GM21529 (cell line): ENCODE measurements around the gene CCDC171.
"Not testable (repeated sequence)": the region's sequence is repeated elsewhere in the genome, so short reads cannot be mapped to it uniquely, and the experiment has no call there.

Experiments used
- ATAC-seq: cut with Tn5 transposase; IDR thresholded peaks from one replicate; pipeline ENCODE4 v1.9.1; 2021; ENCODE audit not compliant: unreplicated experiment

Gene CCDC171

GRCh38 chr9:15553528-15553898 lies 670 bp downstream of the CCDC171 start:
- ATAC-seq: peak; percentile 25

DNA sequence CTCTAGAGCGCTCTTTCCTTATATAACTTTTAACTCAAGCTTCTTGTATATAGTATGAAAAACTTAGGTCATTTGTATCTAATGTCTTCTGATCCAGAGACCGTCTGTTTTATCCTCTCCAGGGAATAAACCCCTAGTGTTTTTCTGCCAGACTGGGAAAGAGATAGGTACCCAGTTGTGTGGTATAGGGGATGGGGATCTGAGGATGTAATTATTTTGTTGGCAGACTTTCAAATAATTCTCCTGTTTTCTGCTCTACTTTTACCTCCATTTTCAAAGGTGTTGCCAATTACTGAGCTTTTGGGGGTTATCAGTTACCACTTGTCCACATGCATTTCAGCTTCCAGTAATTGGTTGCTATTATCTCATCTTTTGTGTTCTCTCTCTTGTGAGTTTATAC lies 17.9 kb downstream of the CCDC171 start:
- ATAC-seq: no peak

DNA sequence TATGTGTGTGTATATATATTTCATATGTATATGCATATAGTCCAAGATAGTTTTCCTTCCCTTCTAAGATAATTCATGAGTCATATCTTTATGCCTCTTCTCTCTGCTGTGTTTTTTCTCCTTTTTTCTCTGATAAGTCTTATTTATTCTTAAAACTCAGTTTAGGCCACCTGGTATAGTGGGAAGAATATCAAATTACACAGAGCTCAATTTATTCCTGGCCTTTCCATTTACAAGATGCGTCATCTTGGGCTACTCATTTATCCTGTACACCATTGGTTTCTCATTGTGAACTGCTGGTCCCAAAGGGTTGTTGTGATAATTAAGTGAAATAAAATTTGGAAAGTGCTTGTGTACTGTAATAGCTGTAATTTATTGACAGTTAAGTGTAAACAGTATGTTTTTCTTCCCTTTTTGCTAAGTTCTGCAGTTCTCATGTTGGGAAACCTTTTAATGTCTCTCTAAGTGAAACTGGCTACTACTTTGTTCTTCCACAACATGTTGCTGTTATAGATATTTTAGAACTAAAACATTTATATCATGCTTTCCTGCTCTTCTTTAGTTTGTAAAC lies 19.4 kb downstream of the CCDC171 start:
- no peak for ATAC-seq

DNA sequence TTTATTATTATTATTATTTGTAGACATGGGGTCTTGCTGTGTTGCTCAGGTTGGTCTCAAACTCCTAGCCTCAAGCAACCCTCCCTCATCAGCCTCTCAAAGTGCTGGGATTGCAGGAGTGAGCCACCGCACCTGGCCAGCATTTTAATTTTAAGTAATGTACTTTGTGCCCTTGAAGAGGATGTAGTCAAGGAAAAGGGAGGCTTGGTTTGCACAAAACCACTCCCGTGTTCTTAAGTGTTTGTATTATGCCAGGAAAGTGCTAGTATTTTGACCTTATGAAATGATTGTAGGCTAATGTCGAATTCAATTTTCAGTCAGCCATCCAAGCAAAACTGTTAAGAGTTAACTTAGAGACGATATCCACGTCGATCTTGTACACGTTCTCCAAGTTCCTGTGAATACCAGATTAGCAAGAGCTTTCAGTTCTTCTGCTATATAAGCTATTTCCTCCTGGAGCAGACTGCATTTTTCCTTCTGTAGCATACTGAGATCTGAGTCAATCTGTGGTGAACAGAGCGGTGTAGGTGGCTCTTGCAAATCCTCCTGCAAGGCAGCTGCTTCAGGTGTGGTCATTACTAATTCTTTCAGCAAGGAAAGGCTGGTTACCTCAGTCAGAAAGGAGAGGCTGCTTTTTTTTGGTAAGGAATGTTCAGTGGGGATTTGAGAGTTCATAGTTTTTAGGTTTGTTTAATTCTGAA lies 23.7 kb downstream of the CCDC171 start:
- ATAC-seq: no peak

DNA sequence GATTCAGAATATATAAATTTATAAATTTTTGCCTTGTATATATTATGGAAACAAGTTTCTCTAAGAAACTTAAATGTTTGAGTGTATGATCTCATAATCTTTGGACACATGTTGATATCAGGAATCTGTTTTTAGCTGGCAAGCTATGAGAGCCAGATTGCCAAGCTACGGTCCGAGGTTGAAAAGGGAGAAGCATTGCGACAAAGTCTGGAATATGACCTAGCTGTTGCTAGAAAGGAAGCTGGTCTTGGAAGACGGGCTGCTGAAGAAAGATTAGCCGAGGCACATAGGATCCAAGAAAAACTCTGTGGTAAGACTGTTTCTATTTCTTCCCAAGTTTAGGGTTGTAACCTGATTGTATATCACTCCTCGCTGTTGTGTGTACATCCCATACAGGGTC lies 25.9 kb downstream of the CCDC171 start:
- no peak for ATAC-seq

- no peak for ATAC-seq
Measured at GRCh38 chr9:15584379-15584778, 31.5 kb downstream of the CCDC171 start.

DNA sequence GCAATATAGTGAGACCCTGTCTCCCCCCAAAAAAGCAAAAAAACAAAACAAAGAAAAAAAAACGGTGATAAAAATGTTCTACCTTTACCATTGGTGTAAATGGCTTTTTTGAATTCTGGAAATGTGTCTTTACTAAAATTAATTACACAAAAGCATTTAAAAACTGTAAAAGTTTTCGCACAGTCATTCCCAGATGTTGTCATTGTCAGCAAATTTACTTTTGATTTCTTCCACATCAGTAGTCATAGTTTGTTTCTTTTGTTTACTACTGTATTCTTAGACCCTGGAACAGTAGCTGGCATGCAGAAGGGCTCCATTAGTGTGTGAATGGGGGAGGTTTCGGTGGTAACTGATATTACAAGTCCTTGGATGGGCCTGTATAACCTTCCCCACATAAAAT lies 39.5 kb downstream of the CCDC171 start:
- ATAC-seq: no peak

DNA sequence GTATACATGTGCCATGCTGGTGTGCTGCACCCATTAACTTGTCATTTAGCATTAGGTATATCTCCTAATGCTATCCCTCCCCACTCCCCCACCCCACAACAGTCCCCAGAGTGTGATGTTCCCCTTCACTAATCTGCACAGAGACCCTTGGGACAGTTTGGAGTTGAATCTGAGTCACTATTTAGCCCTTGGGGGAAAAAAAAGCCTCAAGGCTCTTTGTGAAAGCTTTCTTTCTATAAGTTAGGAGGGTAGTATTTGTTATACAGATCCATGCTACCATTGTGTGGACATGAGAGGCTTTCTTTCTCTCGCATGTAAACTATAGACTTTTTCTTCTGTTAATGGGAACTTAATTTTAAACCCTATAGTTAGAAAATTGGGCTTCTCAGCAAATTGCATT lies 40.1 kb downstream of the CCDC171 start:
- not testable (repeated sequence) for ATAC-seq

DNA sequence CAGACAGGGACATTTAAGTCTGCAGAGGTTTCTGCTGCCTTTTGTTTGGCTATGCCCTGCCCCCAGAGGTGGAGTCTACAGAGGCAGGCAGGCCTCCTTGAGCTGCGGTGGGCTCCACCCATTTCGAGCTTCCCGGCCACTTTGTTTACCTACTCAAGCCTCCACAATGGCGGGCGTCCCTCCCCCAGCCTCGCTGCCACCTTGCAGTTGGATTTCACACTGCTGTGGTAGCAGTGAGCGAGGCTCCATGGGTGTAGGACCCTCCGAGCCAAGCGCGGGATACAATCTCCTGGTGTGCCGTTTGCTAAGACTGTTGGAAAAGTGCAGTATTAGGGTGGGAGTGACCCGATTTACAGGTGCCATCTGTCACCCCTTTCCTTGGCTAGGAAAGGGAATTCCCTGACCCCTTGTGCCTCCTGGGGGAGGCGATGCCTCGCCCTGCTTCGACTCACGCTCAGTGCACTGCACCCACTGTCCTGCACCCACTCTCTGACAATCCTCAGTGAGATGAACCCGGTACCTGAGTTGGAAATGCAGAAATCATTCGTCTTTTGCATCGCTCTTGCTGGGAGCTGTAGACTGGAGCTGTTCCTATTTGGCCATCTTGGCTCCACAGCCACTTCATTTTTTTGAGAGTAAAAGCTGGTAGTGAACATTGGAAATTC lies 48.0 kb downstream of the CCDC171 start:
- not testable (repeated sequence) for ATAC-seq

DNA sequence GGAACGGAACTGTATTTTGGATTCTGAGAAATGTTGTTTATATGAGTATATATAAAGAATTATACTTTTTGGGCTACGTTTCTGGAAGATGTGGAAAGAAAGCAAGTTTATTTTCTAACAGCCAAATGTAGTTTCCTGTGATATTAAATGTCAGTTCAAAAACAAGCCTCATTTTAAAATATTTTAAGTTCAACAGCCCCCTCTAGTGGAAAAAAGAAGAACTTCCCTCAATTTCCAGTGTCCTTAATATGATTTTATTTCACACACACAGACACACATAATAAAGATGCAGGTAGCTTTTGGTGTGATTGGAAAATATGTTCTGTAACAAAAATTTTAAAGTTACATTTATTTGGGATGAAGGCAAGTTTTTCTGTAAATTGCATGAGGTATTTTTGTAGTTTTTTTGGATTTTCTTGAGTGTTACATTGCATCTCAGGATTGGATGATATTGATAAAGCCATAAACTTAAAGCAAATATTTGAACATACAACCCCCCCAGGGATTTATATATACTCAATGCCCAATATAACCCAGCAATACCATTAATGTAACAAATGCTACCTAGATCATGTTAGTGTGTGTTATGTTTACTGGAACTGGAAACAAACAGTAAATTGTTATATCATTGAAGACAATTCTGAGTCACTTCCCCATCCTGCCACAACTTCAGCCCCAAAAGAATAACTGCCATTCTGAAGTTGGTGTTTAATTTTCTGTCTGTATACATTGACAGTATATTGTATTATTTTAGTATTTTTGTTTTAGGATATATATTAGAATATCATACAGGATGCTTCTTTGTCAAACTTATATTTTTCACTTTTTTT lies 54.0 kb downstream of the CCDC171 start:
- ATAC-seq: peak; percentile 73

DNA sequence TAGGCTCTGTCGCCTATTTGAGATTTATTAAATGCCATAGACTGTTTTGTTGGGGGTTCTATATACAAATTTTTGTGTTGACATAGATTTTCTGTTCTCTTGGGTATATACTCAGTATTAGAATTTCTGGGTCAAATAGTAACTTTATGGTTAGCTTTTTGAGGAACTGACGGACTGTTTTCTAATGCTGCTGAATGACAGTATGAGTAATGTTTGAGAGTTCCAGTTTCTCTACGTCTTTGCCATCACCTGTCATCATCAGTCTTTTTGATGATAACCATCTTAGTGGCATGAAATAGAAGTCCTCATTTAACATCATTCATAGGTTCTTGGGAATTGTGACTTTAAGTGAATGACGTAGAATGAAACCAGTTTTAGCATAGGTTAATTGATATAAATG lies 60.1 kb downstream of the CCDC171 start:
- no peak for ATAC-seq

DNA sequence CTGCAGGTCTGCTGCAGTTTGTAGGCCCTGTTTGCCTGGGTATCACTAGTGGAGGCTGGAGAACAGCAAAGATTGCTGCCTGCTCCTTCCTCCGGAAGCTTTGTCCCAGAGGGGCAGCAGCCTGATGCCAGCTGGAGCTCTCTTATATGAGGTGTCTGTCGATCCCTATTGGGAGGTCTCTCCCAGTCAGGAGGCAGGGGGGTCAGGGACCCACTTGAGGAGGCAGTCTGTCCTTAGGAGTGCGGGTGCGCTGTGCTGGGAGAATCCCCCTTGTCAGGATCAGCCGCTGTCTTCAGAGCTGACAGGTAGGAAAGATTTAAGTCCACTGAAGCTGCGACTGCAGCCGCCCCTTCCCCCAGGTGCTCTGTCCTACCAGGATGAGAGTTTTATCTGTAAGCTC lies 64.9 kb downstream of the CCDC171 start:
- no peak for ATAC-seq

- no peak for ATAC-seq
Measured at GRCh38 chr9:15618540-15619331, 65.9 kb downstream of the CCDC171 start.

GRCh38 chr9:15622318-15622971 lies 69.6 kb downstream of the CCDC171 start:
- no peak for ATAC-seq

DNA sequence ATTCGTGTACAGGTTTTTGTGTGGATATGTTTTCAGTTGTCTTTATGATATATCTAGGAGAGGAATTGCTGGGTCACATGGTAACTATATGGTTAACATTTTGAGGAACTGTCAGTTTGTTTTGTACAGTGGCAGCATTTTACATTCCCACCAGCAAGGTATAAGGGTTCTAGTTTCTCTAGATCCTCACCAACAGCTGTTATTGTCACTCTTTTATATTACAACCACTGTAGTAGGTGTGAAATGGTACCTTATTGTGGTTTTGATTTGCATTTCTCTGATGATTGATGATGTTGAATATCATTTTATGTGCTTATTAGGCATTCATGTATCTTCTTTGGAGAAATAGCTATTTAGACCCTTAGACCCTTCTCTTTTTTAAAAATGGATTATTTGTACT lies 82.9 kb downstream of the CCDC171 start:
- ATAC-seq: no peak

- no peak for ATAC-seq
Measured at GRCh38 chr9:15640121-15640520, 87.3 kb downstream of the CCDC171 start.

- ATAC-seq: no peak
Measured at GRCh38 chr9:15641291-15641690, 88.4 kb downstream of the CCDC171 start.

DNA sequence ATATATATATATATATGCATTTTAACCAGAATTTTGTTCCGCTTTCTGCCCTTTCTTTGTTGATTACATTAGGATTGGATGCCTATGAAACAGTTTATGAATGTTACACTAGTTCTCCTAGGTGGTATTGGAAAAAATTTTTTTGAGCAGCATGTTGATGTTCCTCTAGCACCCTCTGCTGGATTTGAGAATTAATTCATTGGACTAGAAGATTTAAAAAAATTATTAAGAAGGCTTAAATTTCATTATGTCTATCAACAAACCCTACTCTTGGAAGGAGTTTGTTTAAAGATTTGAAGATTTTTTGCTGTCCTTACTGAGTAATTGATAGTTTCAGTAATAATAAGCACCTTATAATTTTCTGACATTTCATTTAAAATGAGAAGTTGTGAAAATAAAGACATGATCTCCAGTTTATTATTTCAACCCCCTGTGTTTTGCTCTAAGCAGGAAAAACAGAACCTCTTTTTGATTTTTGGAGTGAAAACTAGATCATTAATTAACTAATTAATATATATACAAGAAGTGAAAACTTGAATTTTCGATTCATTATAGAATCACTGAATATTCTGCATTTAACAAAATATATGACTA lies 89.6 kb downstream of the CCDC171 start:
- ATAC-seq: peak; percentile 47

DNA sequence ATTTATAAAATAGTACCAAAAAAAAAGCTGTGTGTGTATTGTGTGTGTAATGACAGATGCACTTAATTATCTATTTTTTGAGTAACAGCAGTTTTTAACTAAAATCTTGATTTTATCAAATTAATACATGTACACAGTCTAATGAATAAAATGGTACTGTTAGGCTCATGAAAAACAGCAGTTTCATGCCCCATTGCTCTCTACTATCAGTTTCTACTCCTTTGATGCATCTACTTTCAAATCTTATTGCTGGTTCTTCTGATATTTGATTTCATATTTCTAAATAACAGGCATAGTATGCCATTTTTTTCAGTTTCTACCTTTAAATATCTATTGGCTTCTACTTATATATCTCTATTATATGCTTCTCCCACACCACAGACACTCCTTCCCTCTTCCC lies 117.4 kb downstream of the CCDC171 start:
- ATAC-seq: peak; percentile 80

- ATAC-seq: peak; percentile 72
Measured at GRCh38 chr9:15670894-15671293, 118.1 kb downstream of the CCDC171 start.
